NCI-H748 treated with DMSO at 0.1 percent for 48 hours (cell line): ENCODE results near the gene TREM2.
"Not testable (repeated sequence)": the region's sequence is repeated elsewhere in the genome, so short reads cannot be mapped to it uniquely, and the experiment has no call there.

Experiments
- DNase-seq: peaks from one replicate; lab custom pipeline; 2025; lab: John Stamatoyannopoulos, UW

The TREM2 gene

GRCh38 chr6:41153992-41154625, 8.8 kb downstream of the TREM2 start, which contains the start of gene TREML1:
Gene TREML1 (minus strand): TSS chr6:41154347. CDS start chr6:41154288, 59 bp downstream.
- no peak for DNase-seq

- DNase-seq, result no peak
These were observed 9.5 kb downstream of the TREM2 start for GRCh38 chr6:41153451-41153850.

DNA sequence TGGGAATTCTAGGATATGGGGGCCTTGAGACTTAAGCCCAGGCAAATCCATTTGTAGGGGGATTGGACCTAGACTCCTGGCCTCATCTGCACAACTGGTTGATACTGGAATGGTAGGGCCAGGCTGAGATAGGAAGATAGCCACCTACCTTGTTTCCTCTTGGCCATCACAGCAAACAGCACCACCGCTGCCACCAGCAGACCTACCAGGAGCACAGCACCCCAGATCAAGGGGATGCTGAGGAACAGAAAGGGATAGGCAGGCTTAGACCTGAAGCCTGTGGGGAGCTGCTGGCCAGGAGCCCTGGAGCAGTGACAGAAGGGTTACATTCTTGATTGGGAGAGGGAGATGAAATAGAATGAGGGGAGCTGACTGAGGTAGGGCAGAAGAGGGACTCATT, 12.2 kb downstream of the TREM2 start:
- no peak for DNase-seq

DNA sequence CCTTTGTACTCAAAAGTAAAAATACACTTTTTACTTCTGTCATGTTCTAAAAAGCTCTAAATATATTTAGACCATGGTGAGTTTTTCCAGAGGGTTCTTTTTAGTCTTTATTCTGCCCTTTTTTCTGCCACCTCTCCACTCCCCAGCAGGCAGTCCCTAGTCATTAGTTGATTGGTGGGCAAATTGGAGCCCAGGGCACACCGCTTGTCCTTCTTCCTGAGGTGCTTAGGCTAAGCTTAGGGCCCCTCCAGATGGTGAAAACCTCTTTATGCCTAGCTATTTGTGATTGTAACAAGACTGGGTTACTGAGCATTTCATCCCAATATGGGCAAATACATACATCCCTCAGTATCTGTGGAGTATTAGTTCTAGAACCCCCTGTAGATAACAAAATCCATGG, 15.0 kb downstream of the TREM2 start:
- DNase-seq, result no peak

- DNase-seq, result no peak
These were observed 26.0 kb downstream of the TREM2 start for GRCh38 chr6:41136911-41137310.

- no peak for DNase-seq
These were observed 27.7 kb downstream of the TREM2 start for GRCh38 chr6:41135062-41135832.

- DNase-seq, result no peak
These were observed 30.7 kb downstream of the TREM2 start for GRCh38 chr6:41132254-41132653.

DNA sequence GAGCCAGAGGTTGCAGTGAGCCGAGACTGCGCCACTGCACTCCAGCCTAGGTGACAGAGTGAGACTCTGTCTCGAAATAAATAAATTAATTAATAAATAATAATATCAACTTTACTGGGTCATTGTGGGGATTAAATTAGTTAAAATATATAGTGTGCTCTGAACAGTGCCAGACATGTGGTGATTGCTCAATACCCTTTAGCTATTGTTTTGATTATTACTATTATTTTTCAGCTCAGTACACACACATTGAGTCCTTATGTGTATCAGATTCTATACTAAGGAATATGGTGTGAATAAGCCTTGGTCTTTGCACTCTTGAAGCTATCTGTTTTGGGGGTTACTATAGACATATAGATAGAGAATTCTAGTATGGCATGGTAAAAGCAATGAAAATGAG, 37.6 kb downstream of the TREM2 start:
- no peak for DNase-seq

DNA sequence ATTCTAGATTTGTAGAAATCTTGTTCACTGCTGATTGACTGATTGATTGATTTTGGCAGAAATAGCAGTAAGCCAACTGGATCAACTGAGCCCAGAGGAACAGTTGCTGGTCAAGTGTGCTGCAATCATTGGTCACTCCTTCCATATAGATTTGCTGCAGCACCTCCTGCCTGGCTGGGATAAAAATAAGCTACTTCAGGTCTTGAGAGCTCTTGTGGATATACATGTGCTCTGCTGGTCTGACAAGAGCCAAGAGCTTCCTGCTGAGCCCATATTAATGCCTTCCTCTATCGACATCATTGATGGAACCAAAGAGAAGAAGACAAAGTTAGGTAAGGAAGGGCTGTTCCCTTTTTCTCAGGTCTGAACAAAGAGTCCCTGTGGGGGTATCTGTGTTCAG, 40.0 kb downstream of the TREM2 start:
- no peak for DNase-seq

DNA sequence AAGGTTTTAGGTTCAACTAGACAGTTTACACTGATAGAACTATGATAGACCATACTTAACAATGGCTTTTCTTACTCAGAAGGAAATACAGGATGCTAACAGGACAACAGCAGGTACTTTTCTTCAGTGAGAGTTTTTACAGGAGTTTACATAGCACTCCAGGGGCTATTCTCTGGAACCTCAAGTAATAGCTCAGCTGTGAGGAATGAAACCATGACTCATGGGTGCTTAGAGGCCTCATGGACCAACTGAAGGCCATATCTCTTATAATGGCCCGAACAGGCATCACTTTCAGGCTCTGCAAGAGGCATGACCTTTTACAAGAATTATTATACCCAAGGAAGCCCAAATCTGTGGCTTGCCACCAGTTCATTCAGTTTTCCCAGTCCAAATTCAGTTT, 40.5 kb downstream of the TREM2 start:
- DNase-seq, result no peak

- no peak for DNase-seq
These were observed 42.9 kb downstream of the TREM2 start for GRCh38 chr6:41120058-41120457.

DNA sequence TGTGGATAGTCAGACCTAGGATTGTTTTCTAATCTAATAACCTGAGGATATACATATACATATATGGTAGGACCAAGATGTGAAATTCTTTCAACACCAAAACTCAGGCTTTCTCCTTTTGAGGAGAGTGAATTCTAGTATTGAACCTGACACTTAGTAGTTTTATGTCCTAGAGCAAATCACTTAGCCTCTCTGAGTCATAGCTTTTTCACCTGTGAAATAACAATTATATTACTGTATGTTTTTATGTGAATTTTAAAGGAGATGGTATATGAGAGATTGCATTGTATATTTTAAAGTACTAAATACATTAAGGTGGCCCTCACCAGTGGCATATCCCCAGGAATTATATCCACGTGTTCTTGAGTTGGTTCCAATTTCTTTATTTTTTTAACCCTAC, 43.4 kb downstream of the TREM2 start:
- no peak for DNase-seq

GRCh38 chr6:41115027-41115426, 47.9 kb downstream of the TREM2 start:
- not testable (repeated sequence) for DNase-seq

DNA sequence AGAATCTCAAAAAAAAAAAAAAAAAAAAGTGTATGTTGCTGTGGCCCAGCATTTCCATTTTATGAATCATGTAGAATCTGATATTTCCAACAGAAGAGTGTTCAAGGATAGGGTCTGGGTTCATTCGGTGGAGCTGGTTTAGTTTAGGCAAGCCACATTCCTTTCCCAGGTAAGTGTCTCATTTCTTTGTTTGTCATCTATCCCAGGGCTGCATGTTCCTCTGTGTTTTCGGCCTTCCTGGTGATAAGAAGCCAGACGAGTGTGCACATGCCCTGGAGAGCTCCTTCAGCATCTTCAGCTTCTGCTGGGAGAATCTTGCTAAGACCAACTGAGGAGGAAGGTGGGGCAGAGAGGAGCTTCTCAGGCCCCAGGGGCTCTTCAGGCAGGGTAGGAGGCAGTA, 51.9 kb downstream of the TREM2 start:
- DNase-seq, result no peak
